NCI-H2107 treated with DMSO at 0.1 percent for 48 hours (cell line): ENCODE data around the gene TRPC4.
"Not testable (repeated sequence)": the region's sequence is repeated elsewhere in the genome, so short reads cannot be mapped to it uniquely, and the experiment has no call there.

ENCODE experiments used
- DNase-seq: peaks from one replicate; lab custom pipeline; 2025; ENCODE audit not compliant: unreplicated experiment; lab: John Stamatoyannopoulos, UW

TRPC4 gene

DNA sequence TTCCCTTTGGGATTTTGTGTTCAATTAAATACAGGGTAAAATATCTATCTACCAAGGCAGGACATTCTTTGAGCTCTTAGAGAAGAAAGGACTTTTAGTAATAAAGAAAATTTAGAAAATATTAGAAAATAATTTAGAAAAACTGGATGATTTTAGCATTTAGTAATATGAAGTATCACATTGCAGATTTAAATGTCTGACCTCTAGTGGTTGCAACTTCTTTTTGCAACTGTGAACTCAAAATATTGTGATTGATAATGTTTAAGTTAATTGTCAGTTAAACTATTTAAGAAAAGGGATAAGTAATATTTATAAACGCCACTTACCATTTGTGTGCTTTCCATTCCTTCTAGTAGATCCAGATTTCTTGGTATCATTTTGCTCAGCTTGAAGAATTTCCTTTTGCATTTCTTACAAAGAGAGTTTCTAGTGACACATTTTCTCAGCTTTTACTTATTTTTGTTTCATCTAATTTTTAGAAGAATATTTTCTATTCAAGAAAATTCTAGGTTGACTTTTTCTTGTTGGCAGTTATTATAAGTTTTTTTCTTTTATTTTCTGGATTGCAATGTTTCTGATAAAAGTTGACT is 260.7 kb downstream of the TRPC4 start:
- DNase-seq = no peak

DNA sequence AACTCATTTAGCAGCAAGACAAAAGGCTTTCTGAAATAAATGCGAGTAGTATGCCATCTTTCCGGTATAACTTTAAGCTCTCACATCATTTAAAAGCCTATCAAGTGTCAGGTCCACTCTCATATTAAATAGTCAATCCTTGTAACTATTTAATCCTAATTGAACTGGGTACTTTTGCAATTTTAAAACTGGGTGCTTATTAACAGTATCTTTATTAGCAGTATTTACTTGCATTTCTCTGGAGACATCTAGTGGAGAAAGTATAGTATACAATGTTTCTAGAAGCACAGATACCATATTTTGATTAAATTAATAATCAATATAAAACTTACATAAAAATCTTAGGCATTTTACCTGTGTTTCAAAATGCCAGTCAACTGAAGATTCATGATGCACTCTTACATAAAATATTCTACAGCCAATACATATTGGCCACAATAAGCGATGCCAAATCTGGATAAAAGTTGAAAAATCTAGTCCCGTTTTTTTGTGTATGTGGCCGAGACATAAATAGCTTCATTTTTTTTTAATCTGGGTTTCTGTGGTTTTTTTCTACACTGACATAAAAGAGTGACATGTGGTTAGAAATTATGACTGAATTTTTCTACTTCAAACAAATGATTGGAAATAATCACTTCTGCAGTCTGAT is 266.7 kb downstream of the TRPC4 start:
- peak; percentile 8 for DNase-seq

DNA sequence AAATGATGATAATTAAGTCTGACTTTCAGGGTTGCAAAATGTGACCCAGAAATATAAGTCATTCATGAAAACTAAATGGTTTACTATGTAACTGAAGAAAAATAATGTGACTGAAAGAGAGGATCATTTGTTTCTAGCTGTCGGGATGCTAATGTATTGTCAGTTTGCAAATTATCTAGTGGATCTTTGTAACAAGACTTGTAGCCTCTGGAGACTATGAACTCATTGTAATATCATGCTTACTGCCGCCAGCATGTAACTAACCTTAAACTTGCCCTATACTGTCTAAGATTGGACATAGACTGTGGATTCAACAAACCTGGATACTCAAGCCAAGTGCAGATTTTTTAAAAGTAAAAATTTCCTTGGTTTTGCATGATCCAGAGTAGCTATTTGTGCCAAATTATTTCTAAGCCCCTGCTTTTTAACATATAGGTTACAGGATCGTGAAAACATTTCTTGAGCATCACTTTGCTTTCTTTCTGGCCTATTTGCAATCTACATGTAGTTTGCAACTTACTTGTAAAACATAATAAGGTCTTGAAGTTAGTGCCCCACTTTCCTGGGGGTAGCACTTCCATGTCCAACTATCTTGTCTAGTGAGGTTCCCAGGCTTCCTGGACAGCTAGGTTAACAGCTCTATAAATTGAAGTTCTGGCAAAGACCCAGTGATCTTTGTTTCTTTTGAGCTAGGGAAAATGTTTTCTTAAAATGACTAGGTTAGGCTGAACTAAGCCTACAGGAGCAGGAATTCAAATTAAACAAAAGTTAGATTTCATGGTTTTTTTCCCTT is 267.7 kb downstream of the TRPC4 start:
- no peak for DNase-seq

DNA sequence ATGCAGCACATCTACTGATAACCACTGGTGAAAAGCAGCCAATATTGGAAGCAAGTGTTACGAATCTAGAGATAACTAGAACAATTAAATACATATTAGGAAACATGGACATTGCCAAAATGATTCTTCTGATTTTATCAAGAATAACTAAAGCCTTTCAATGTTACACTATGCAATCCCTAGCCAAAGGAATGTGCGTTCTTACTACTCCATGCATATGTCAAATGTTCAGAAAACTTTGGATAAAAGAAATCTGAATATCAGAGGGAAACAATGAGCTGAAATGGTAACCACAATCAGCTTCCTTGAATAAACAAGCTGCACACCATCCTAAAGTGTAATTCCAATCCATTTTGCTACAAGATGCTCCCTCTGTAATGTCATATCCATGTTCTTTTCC is 270.1 kb downstream of the TRPC4 start:
- DNase-seq = no peak

DNA sequence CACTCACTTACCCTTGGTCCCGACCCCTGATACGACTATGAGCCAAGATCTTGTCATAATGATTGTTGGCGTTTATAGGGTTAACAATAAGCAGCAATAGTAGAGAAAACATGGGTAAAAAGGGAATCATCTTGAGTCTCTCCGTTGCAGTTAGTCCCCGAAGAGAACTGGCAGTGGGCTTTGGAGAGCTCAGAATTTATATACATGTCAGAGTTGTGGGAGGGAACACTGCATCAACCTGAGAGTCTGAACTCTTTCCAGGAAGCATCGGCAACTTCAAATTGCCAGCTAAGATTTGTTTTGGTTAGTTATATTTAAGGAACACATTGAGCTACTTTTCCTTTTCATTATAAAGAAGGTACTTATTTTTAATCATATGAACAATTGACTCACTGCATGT is 271.0 kb downstream of the TRPC4 start, which contains the start of gene POSTN:
Gene POSTN (minus strand): TSS at position 172 of the 400 bp plus-strand sequence. CDS start 42 bp downstream, at position 130.
- DNase-seq = no peak

DNA sequence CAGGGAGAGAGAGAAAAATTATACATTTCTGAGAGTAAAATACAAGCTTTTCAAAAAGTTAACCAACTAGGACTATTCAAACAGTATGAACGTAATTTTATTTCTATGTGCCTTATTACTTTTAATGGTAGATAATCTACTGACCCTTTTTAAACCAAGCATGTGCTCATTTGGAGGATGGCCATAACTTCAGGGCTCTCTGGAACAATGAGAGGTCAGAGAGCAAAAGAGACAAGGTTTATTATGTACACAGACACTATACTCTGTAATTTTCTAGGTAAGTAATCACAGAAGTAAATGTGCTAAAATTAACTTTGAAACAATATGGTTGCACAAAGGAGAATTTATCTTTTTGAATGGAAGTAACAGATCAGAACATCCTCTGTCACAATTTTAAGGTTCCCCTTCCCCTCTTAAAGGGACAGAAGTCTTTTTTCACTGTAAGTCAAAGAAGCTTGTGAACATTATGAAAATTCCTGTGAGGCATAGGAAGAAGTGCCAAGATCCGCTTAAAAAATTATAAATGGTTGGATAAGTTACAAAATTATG is 272.0 kb downstream of the TRPC4 start:
- DNase-seq = no peak

DNA sequence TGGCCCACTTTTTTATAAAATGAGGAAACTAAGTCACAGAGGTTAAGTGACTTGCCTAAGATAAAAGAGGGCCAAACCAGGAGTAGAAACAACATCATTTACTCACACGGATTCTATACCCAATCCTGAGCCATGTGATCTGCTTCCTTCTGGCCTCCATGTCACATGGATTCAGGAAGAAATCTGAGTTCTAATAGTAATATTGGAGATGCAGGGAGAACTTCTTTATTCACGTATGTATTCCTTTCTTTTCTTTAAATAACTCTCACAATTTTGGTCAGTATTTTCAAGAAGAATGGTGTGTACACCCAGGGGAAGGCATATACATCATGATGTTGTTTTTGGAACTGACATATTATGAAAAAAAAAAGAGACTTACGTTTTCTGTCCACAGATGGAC is 272.8 kb downstream of the TRPC4 start:
- no peak for DNase-seq

DNA sequence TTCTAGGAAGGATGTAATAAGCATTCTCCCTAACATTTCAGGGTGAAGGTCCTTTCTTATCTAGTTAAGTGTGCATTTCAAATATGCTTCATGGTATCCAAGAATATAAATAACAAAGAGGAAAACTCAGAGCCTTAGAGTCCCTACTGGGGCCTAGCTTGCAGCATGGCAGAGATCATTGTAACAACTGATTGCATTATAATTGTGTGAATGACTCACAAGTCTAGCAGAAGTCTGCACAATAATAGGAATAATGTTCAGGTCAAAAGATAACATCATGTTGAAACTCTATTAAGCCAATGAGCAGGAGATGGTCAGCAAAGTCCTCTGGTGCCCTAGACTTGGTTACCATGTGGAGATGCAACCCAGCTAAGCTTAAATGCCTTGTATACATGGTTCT is 274.4 kb downstream of the TRPC4 start:
- DNase-seq = no peak

DNA sequence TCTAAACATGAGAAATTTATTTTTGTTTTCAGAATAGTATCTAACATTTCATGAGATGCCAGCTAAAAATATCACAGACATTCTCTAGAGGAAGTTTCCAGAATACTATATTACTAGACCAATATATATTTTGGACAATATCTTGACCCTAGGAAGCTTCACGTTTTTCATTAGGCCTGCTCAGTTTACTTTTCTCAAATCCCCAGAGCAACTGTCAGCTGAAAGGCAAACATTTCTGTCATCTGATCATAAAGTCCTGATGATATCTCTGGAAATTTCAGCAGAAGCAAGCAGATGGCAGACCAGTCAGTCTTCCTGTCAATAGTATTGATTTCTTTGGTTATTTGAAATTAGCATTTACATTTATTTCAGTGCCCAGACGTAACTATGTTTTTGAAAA is 275.0 kb downstream of the TRPC4 start:
- no peak for DNase-seq

DNA sequence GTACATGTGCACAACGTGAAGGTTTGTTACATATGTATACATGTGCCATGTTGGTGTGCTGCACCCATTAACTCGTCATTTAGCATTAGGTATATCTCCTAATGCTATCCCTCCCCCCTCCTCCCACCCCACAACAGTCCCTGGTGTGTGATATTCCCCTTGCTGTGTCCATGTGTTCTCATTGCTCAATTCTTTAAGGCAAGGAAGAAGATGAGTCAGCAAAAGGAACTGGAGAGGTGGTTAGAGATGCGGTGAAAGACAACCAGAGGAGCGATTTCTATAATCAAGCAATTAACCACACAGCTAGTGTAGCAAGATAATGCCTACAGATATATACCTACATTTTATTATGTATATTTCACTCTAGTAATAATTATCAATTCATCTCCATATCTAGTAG is 280.2 kb downstream of the TRPC4 start:
- DNase-seq = not testable (repeated sequence)

DNA sequence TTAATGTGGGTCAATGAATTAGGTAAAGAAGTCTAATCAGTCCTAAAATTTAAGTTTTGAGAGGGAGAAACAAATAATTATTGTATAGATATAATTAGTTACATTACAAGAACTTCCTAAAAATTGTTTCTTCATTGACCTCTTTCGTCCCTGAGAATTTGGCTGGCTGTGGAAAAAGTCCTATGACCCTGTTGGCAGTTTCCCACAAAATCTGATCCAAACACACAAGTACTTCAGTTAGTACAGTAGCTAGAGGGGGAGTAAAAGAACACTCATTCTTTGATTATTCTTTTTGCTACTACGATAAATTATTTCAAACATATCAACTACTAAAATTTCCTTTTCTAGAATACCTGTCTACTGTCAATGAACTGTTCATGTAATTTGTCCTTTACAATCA is 282.3 kb downstream of the TRPC4 start:
- DNase-seq = no peak
